ENCODE results near the gene ONECUT1. TPM values are rescaled to one million over a fixed set of nuclear protein-coding genes. Genes with fewer than 3 reads are reported as not detected.

Gene ONECUT1
- polyA plus RNA-seq, 5 donors, result not detected

GRCh38 chr15:52797625-52798501, 7.7 kb upstream of the ONECUT1 start:
- DNase-seq, result no peak

GRCh38 chr15:52796753-52797520, 6.8 kb upstream of the ONECUT1 start:
- no peak for DNase-seq

- DNase-seq, result no peak
Observed at GRCh38 chr15:52796228-52796521, 6.0 kb upstream of the ONECUT1 start.

- no peak for DNase-seq
Observed at GRCh38 chr15:52795464-52796227, 5.5 kb upstream of the ONECUT1 start.

- no peak for DNase-seq
Observed at GRCh38 chr15:52794665-52795463, 4.7 kb upstream of the ONECUT1 start.

DNA sequence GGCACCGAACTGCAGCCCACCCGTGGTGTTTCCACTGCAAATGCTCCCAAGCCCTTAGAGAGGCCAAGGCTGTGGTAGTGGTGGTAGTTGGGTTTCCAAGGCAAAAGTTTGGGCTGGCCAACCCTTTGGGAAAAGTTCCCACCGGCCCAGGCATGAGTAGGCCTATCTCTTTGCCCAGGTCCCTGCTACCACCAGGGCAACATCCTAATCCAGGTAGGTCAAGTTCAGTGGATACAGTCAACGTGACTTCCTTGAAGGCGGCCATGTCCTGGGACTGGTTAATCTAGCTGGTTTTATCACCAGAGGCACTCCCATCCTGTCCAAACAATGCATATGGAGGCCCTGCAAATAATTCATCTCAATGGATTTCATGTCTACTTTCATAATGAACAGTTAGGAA, 1.6 kb upstream of the ONECUT1 start:
- no peak for DNase-seq

GRCh38 chr15:52790941-52791751, 1.0 kb upstream of the ONECUT1 start:
- no peak for DNase-seq

GRCh38 chr15:52789601-52790168, 451 bp downstream of the ONECUT1 start:
- no peak for DNase-seq

- no peak for DNase-seq
Observed at GRCh38 chr15:52789008-52789600, 1.0 kb downstream of the ONECUT1 start.

DNA sequence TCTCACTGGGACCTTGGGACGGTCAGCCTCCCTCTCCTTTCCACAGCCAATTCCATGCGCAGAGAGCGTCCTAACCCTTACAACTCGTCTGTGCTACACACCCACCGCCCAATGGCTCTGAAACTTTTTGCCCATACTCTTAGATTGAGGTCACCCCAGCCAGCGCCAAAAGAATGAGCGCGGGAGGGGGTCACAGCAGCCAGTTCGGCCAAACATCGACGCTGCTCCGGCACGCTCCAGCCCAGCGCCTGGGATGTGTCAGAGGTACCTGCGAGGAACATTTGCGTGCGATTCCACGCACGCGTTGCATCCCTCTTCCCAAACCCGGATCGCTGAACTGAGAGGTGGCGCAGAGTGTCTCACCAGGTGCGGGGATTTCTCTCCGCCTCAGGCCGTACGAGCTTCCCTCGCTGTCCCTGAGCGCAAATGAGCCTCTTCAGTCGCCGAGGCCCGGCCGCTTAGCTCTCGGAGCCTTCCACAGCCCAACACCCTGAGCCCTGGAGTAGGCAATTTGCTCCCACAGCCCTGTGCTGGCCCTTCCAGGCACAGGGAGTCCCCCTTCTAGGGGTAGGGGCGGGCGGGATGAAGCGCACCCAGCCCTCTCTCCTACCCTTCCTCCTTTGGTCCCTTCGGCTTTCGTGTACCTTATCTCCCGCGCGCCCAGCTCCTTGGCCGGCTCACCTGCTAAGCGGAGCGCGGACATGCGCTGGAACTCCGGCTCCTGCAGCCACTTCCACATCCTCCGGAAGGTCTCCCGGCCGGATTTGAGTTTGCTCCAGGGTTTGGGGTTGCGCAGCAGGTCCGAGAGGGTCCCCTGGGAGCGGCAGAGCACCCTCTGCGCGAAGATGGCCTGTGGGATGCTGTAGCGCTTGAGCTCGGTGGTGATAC, 1.8 kb downstream of the ONECUT1 start:
- no peak for DNase-seq

GRCh38 chr15:52787549-52788098, 2.5 kb downstream of the ONECUT1 start:
- DNase-seq, result no peak

DNA sequence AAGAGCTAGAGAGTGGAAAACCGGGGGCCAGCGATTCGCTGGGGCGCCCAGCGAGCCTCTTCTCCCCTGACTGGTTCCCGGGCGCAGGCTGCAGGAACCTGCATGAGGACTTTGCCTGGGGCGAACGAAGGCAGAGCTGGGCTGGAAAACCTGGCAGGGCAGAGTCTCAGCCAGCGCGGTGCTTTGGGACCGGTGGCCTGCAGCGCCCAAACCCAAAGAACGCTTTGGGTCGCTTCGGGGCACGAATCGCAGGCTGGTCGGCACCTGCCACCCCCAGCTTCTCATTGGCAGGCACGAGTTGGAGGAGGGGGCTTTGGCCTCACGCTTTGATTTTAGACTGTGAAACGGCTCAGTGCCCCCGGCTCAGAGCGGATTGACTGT, 3.0 kb downstream of the ONECUT1 start:
- DNase-seq, result no peak

- no peak for DNase-seq
Observed at GRCh38 chr15:52786436-52787122, 3.6 kb downstream of the ONECUT1 start.

- no peak for DNase-seq
Observed at GRCh38 chr15:52785672-52786406, 4.3 kb downstream of the ONECUT1 start.

GRCh38 chr15:52784799-52785671, 5.1 kb downstream of the ONECUT1 start:
- DNase-seq, result no peak
